Measurements from ENCODE around the gene SLC6A18.

GRCh38 chr5:1255081-1255561 lies 29.9 kb downstream of the SLC6A18 start:
- TF ChIP-seq ZBED4 (CRISPR knock-in tag; IDR thresholded peaks at IDR 0.05; ENCODE audit: borderline replicate concordance) (no peak), ARHGAP35 (CRISPR knock-in tag; IDR thresholded peaks at IDR 0.05; ENCODE audit: borderline replicate concordance) (no peak), ZBTB21 (CRISPR knock-in tag; IDR thresholded peaks at IDR 0.05) (no peak), ARID3A (IDR thresholded peaks at IDR 0.05; ENCODE audit: low read depth, low read length) (no peak), KLF15 (CRISPR knock-in tag; IDR thresholded peaks at IDR 0.05; ENCODE audit: borderline replicate concordance) (no peak), POLR2A (IDR thresholded peaks at IDR 0.05; ENCODE audit: insufficient read depth in 1 of 2, low read depth in 2 of 2, low read length in 2 of 2) (no peak), ESRRA (CRISPR knock-in tag; IDR thresholded peaks at IDR 0.05; ENCODE audit: low read depth) (no peak), CTCF (CRISPR knock-in tag; IDR thresholded peaks at IDR 0.05) (no peak)

All from HepG2 (cell line).